ENCODE results near the gene GSTO2. TPM values are rescaled to one million over a fixed set of nuclear protein-coding genes. Genes with fewer than 3 reads are reported as not detected.

GSTO2 gene
- total RNA-seq, 4 donors from 2014 or later: 0.12 to 1.4 (median 0.54) TPM

GRCh38 chr10:104316321-104317099, 47.5 kb downstream of the GSTO2 start:
- DNase-seq (ENCODE audit: low spot score): no peak
- TF ChIP-seq CTCF (IDR thresholded peaks at IDR 0.05): no peak
- ATAC-seq (ENCODE audit: low FRiP score): no peak

GRCh38 chr10:104317269-104317710, 48.3 kb downstream of the GSTO2 start:
- DNase-seq (ENCODE audit: low spot score) (no peak), ATAC-seq (ENCODE audit: low FRiP score) (peak; percentile 35)
- TF ChIP-seq CTCF (IDR thresholded peaks at IDR 0.05): no peak

- TF ChIP-seq CTCF (IDR thresholded peaks at IDR 0.05): no peak
- ATAC-seq (ENCODE audit: low FRiP score) (no peak), DNase-seq (ENCODE audit: low spot score) (no peak)
These were observed 48.8 kb downstream of the GSTO2 start for GRCh38 chr10:104317726-104318299.

DNA sequence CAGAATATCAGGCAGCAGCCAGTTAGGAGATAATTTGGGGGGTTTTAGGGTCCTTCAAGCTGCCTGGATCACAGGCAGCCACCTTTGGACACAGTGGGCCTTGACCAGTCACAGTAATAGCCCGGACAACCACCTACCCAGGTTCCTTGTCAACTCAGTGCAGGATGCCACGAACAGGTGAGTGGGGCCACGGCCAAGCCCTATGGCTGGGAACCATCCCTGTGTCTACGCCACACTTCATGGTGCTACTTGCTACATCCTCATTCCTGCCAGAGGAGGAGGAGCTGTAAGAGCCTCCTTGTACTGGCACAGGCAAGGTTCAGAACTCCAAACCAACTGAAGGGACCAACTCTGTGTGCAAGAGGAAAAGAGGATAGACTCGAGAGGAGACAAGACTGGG, 49.3 kb downstream of the GSTO2 start:
- no peak for TF ChIP-seq CTCF (IDR thresholded peaks at IDR 0.05)
- no peak for DNase-seq (ENCODE audit: low spot score)
- no peak for ATAC-seq (ENCODE audit: low FRiP score)

DNA sequence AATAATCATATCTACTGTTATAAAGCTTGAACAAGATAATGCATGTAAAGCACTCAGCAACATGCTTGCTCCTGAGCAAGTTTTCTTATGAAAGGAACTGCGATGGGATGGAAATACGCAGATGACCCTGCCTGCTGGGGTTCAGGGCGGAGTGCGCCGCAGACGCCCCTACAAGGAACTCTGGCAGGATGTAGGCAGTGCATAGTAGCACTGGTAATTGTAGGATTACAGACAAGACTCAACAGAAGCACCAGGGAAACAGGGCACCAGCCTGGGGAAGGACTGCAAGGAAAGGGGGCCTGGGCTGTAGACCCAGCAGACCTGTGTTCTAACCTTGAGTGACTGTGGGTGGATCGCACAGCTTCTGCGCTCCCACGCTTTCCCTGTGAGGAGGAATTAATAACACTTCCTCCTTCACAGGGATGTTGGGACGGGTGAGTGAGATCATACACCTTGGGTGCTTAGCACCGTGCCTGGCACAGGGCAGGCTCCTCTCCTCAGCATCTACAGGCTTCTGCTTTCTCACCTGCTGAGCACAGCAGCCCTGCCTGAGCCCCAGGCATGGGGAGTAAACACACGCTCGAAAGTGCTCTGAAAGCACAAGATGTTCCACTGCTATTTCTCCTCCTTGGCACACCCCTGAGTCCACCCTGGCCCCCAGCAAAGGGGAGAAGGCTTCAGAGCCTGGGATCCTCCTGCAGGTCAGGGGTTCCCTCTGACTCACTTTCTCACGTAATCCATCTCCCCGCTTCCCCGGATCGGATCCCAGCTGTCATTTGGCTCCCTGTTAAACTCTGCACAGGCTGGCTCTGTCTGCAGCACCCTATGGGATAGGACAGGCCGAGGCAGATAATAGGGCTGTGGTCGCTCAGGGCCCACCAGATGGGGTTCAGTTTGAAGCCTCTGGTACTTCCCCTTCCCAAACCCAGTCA, 50.1 kb downstream of the GSTO2 start:
- DNase-seq (ENCODE audit: low spot score) (no peak), ATAC-seq (ENCODE audit: low FRiP score) (peak; percentile 76)
- TF ChIP-seq CTCF (IDR thresholded peaks at IDR 0.05): no peak

GRCh38 chr10:104321226-104321625, 52.2 kb downstream of the GSTO2 start:
- no peak for ATAC-seq (ENCODE audit: low FRiP score)
- TF ChIP-seq CTCF (IDR thresholded peaks at IDR 0.05): no peak
- no peak for DNase-seq (ENCODE audit: low spot score)

Measured in omental fat pad (tissue), 4 donors.